SW 1271 (cell line): ENCODE results near the gene TOMM7.
"Not testable (repeated sequence)": the region's sequence is repeated elsewhere in the genome, so short reads cannot be mapped to it uniquely, and the experiment has no call there.

Source experiments
- DNase-seq, 2 experiments: peaks; one replicate each; lab custom pipeline; 2025; lab: John Stamatoyannopoulos, UW

TOMM7 gene

DNA sequence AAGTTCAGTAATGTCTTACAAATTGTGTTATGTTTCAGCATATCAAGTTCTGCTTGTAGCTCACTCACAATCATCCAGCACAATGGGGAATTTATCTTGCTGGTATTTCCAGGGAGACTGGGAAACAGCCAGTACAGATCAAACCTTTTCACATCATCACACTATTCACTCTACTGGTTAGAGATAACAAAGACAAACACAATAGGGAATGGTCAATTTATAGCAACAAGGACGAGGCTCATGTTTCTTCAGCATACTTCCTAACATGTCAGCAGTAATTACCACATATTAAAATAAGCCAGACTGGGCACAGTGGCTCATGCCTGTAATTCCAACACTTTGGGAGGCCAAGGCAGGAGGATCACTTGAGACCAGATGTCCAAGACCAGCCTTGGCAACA, 38.3 kb downstream of the TOMM7 start:
- no peak for DNase-seq

DNA sequence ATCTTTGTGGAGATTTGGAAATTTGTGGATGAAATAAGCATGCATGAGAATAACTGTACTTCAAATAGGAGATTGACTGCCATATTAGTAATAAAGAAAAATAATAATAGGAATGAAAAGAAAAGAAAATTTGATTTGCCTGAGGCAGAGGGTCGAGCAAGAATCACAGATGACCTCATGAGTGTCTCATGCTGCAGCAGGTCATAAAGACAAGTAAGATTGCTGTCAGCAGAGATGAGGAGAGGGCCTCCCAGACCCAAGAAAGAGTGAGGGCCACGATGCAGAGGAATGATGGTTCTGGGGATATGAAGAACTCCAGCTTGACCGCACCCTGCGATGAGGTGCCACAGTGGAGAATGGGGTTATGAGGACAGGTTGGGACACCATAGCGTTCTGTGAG, 39.2 kb downstream of the TOMM7 start:
- no peak for DNase-seq

DNA sequence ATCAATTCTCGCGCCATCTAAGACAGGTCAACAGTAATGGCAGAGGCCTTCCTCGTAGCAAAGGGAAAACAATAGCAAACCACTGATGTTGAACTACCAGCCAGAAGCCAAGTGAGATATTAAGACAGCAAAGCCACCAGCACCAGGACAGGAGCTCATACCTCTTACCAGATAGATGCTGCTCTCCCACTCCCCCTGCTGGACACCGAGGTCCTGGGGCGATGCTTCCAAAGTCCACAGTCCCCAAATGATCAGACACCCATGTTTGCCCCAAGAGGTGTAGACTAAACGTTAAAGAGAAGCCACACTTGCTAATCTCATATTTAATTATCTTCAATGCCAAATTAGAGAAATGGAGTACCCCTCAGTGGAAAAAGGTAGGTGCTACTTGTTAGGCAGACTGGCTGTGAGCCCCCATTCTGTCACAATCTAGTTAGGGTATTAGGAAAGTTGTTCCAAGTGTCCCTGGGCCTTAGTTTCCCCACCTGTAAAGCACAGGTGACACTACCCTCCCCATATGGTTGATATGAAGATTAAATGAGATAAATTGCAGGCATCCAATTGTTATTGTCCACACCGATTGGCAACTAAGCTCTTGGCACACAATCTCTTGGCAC, 39.9 kb downstream of the TOMM7 start:
- DNase-seq, result peak in 1 of 2 experiments; percentile 59

DNA sequence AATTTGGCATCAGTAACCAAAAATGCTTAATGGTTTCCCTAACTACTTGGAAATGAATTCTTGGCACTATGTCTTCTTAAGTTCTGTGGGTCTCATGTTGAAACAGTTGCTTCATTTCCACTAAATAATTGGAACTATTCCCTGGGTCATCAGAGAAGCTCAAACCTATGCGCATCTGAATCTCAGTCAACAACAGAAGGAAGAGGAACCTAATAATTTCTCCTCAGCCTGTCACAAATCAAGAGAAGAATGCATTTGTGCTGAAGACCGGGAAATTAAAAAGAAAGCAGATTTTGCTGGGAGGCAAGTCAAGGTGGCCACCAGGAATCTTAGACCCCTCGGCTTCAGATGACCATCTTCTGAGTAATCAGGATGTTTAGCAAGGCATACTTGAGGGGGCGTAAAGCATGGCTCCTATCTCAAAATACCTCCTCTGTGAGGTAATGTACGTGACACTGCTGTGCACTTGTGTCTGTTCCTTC, 41.4 kb downstream of the TOMM7 start:
- DNase-seq, result peak in 1 of 2 experiments; percentile 12

GRCh38 chr7:22779730-22780323, 42.8 kb downstream of the TOMM7 start:
- not testable (repeated sequence) for DNase-seq

DNA sequence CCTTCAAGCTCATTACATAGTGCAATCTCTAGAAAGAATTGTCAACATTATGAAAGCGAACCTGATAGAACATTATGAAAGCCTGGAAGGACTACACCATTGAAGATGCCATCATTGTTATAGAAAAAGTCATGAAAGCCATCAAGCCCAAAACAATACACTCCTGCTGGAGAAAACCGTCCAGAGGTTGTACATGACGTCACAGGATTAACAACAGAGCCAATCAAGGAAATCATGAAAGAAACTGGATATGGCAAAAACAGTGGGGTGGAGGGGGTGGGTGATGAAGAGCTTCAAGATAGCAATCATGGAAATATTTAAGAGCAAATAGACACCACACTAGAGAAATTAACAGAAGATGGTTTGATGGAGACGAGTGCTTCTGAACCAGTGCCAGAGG, 45.7 kb downstream of the TOMM7 start:
- no peak for DNase-seq

DNA sequence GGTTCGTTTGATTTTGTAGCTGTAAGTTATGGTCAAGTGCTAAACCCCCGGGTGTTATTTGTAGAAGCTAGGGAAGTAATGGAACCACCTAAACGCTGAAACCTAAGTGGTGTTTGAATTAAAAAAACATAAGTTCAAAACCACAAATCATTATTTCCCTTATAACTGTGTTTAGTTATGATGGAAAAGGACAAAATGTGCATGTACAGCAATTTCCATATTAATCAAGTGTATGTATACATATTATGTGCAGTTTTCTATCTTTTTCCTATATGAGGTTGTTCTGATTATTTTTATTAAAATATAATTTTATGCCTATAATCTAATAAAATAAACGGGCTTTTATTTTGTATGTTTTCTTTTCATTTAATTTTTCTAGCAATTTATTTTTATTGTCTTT, 49.8 kb downstream of the TOMM7 start:
- no peak for DNase-seq

GRCh38 chr7:22771872-22772228, 50.8 kb downstream of the TOMM7 start:
- DNase-seq, result no peak

DNA sequence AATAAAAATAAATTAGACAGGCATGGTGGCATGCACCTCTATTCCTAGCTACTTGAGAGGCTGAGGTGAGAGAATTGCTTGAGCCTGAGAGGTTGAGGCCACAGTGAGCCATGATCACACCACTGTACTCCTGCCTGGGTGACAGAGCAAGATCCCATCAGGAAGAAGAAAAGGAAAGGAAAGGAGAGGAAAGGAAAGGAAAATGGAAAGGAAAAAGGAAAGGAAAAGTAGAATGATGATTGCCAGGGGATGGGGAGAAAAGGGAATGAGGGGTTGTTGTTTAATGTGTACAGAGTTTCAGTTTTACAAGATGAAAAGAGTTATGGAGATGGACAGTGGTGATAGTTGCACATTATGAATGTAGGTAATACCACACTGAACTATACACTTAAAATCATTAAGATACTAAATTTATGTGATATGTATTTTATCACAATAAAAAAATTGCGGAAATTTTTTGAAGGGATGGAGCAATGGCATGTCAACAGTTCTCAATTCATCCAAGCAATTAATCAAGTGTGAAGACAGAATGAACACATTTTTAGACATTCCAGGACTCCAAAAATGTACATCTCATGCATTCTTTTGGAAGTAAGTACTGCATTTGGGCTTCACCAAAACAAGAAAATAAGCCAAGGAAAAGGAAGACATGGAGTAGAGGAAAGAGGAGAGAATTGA, 51.3 kb downstream of the TOMM7 start:
- no peak for DNase-seq

DNA sequence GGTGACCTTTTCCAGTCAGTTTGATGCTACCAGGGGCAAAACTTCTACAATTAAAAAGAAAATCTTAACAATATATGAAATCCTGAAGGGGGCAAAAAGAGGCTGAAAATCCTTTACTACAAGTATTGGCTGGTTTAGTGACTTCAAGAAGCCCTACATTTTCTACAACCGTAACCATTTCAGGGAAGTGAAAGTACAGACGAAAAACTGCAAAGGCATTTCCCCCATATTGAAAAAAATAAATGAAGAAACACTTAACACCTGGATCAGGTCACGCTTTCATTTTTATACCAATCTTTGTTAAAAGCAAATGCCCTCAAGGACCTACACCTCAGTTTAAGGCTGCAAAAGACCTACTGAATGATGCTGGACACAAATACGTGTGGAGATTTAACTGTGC, 57.0 kb downstream of the TOMM7 start:
- DNase-seq, result no peak
